ENCODE data around the gene UBE2M.

- TF ChIP-seq CTCF (optimal IDR thresholded peaks at IDR 0.05 in 1 of 3, IDR thresholded peaks at IDR 0.05 in 1 of 3, conservative IDR thresholded peaks at IDR 0.05 in 1 of 3; ENCODE audit: extremely low read depth in 1 of 3, insufficient read depth in 2 of 3, low read length in 3 of 3): no peak
- no peak for TF ChIP-seq EZH2 (IDR thresholded peaks at IDR 0.05; ENCODE audit: low read length)
Measured at GRCh38 chr19:58582985-58583384, 24.6 kb upstream of the UBE2M start.

Data from keratinocyte (primary cell).